Measurements from ENCODE around the gene GRIN2C. TPM values are rescaled to one million over a fixed set of nuclear protein-coding genes. Genes with fewer than 3 reads are reported as not detected.

Gene GRIN2C
- total and polyA plus RNA-seq, 2 donors (not counting 3 experiments of a cell fraction or from before 2014, with no cell fraction given) = 0.04 to 0.60 TPM

GRCh38 chr17:74901353-74902135 lies 41.9 kb upstream of the GRIN2C start:
- Histone ChIP-seq H3K4me1 (ENCODE audit: control insufficient read depth, extremely low read depth, insufficient read depth, low read length) (no peaks in the 10 kb centered on the region), H4K20me1 (replicated peaks; ENCODE audit: control insufficient read depth, extremely low read depth, insufficient read depth, low read length) (no peaks in the 10 kb centered on the region), H3K9me1 (replicated peaks; ENCODE audit: control insufficient read depth, extremely low read depth, insufficient read depth, low read length) (no peaks in the 10 kb centered on the region), H2AFZ (ENCODE audit: low read depth, low read length) (no peak overlapping the region), H3K27ac (ENCODE audit: insufficient read depth, low read depth, low read length) (no peak overlapping the region), H3K79me2 (ENCODE audit: control insufficient read depth, insufficient read depth, low read length) (no peaks in the 10 kb centered on the region), H3K4me2 (ENCODE audit: insufficient read depth, low read length) (no peak overlapping the region), H3K36me3 (ENCODE audit: control insufficient read depth in 2 of 2, extremely low read depth in 1 of 2, insufficient read depth in 2 of 2, low read length in 2 of 2) (no peaks in the 10 kb centered on the region), H3K9me3 (replicated peaks; ENCODE audit: control insufficient read depth, insufficient read depth, low read length) (no peaks in the 10 kb centered on the region), H3K27me3 (ENCODE audit: control insufficient read depth in 2 of 2, insufficient read depth in 2 of 2, low read length in 2 of 2) (peaks cover 0 to 3% of the 10 kb centered on the region in 2 experiments), H3K4me3 (replicated peaks in 1 of 3; ENCODE audit: insufficient read depth in 1 of 3, low read depth in 1 of 3, low read length in 3 of 3) (no peak overlapping the region), H3K9ac (replicated peaks; ENCODE audit: extremely low read depth, insufficient read depth, low read length) (no peak overlapping the region)
- intact Hi-C loops (cut with micrococcal nuclease) = no loop called here
- POLR2A ChIA-PET = no interaction called here
- no peak for DNase-seq (ENCODE audit: low read depth, low spot score)
- no TSS peak for BruUV-seq (replicated peaks)
- CTCF ChIA-PET = interaction anchor here (0.8 kb wide), 1 partner anchor 39 kb away, joined by 3 read pairs; no protein-coding TSS in a partner anchor
- dilution Hi-C loops (cut with MboI; ENCODE audit: extremely low pct_ligation_motif_present, low sequenced_read_pairs) = no loop called here
- TF ChIP-seq POLR2A (IDR thresholded peaks at IDR 0.05; ENCODE audit: low read depth, low read length) = no peak
- no peak for TF ChIP-seq EZH2 (IDR thresholded peaks at IDR 0.05; ENCODE audit: borderline replicate concordance, low read depth, low read length, severe bottlenecking)
- TF ChIP-seq POLR2AphosphoS5 (IDR thresholded peaks at IDR 0.05; ENCODE audit: insufficient read depth, low read depth, low read length) = no peak
- no peak for TF ChIP-seq GATA2 (IDR thresholded peaks at IDR 0.05; ENCODE audit: insufficient read depth, insufficient read length, low read depth, low read length)
- TF ChIP-seq MYC (IDR thresholded peaks at IDR 0.05; ENCODE audit: low read depth, low read length) = no peak
- no peak for TF ChIP-seq JUN (IDR thresholded peaks at IDR 0.05; ENCODE audit: borderline replicate concordance, insufficient read depth, insufficient read length, low read depth)
- no peak for TF ChIP-seq MAX (IDR thresholded peaks at IDR 0.05; ENCODE audit: insufficient read depth, insufficient read length)
- TF ChIP-seq CTCF (IDR thresholded peaks at IDR 0.05; ENCODE audit: extremely low read depth in 1 of 2, insufficient read depth in 1 of 2, low read depth in 1 of 2, low read length in 2 of 2) = no peak
- no peak for TF ChIP-seq FOS (IDR thresholded peaks at IDR 0.05; ENCODE audit: borderline replicate concordance, insufficient read depth, low read length)
- no peak for FAIRE-seq
